Effector memory CD4-positive, alpha-beta T cell (primary cell): ENCODE results near the gene CREB5.

Experiments
- DNase-seq, 3 donors: peaks; one replicate each; pipeline ENCODE4 v3.0.0-alpha.2; 2020
- H3K27ac ChIP-seq: 2 replicates; pipeline ENCODE4 v1.7.0; 2013; ENCODE audit warnings: mild to moderate bottlenecking, low read length, moderate library complexity; ENCODE audit not compliant: insufficient read depth, poor library complexity, severe bottlenecking
- H3K27me3 ChIP-seq: replicated peaks from 2 replicates; pipeline ENCODE4 v1.7.0; 2013; ENCODE audit warnings: mild to moderate bottlenecking, low read length; ENCODE audit not compliant: insufficient read depth, control insufficient read depth, poor library complexity, severe bottlenecking
- H3K36me3 ChIP-seq: 2 replicates; pipeline ENCODE4 v1.7.0; 2013; ENCODE audit warnings: mild to moderate bottlenecking, low read length, moderate library complexity; ENCODE audit not compliant: control insufficient read depth, insufficient read depth
- H3K4me1 ChIP-seq: 2 replicates; pipeline ENCODE4 v1.7.0; 2013; ENCODE audit warnings: low read length, mild to moderate bottlenecking; ENCODE audit not compliant: control insufficient read depth, insufficient read depth, poor library complexity, severe bottlenecking
- H3K4me3 ChIP-seq: 2 replicates; pipeline ENCODE4 v1.7.0; 2013; ENCODE audit warnings: low read length, low read depth, mild to moderate bottlenecking; ENCODE audit not compliant: insufficient read depth, poor library complexity, severe bottlenecking
- H3K9me3 ChIP-seq: 2 replicates; pipeline ENCODE4 v1.7.0; 2013; ENCODE audit warnings: mild to moderate bottlenecking, low read length, moderate library complexity; ENCODE audit not compliant: control insufficient read depth

The CREB5 gene

GRCh38 chr7:28484606-28484935 is 72.3 kb downstream of the CREB5 start:
- H3K4me1 ChIP-seq: no peaks in the 10 kb centered on the region
- no peak overlapping the region for H3K4me3 ChIP-seq
- no peak for DNase-seq
- no peaks in the 10 kb centered on the region for H3K9me3 ChIP-seq
- H3K27me3 ChIP-seq: no peaks in the 10 kb centered on the region
- H3K36me3 ChIP-seq: no peaks in the 10 kb centered on the region
- H3K27ac ChIP-seq: no peak overlapping the region

GRCh38 chr7:28487487-28487886 is 75.2 kb downstream of the CREB5 start:
- Histone ChIP-seq H3K4me1 (no peaks in the 10 kb centered on the region), H3K36me3 (no peaks in the 10 kb centered on the region)

GRCh38 chr7:28488061-28488791 is 75.9 kb downstream of the CREB5 start:
- Histone ChIP-seq H3K4me1 (no peaks in the 10 kb centered on the region), H3K27me3 (peaks cover 2% of the 10 kb centered on the region), H3K4me3 (no peak overlapping the region), H3K9me3 (no peaks in the 10 kb centered on the region), H3K36me3 (no peaks in the 10 kb centered on the region), H3K27ac (no peak overlapping the region)
- DNase-seq: no peak

More at GRCh38 chr7:28487487-28487886, 75.2 kb downstream of the CREB5 start:
- no peak for DNase-seq
- no peaks in the 10 kb centered on the region for H3K9me3 ChIP-seq
- peaks cover 2% of the 10 kb centered on the region for H3K27me3 ChIP-seq
- no peak overlapping the region for H3K4me3 ChIP-seq
- H3K27ac ChIP-seq: no peak overlapping the region

- Histone ChIP-seq H3K4me1 (no peaks in the 10 kb centered on the region), H3K9me3 (no peaks in the 10 kb centered on the region), H3K27ac (no peak overlapping the region), H3K36me3 (no peaks in the 10 kb centered on the region), H3K27me3 (peaks cover 2% of the 10 kb centered on the region), H3K4me3 (no peak overlapping the region)
- no peak for DNase-seq
Observed at GRCh38 chr7:28490831-28491230, 78.5 kb downstream of the CREB5 start.

- no peak overlapping the region for H3K27ac ChIP-seq
- H3K9me3 ChIP-seq: no peaks in the 10 kb centered on the region
- no peak for DNase-seq
- H3K4me3 ChIP-seq: no peak overlapping the region
- H3K27me3 ChIP-seq: peaks cover 2% of the 10 kb centered on the region
- H3K36me3 ChIP-seq: no peaks in the 10 kb centered on the region
- no peaks in the 10 kb centered on the region for H3K4me1 ChIP-seq
Observed at GRCh38 chr7:28493477-28493876, 81.2 kb downstream of the CREB5 start.

DNA sequence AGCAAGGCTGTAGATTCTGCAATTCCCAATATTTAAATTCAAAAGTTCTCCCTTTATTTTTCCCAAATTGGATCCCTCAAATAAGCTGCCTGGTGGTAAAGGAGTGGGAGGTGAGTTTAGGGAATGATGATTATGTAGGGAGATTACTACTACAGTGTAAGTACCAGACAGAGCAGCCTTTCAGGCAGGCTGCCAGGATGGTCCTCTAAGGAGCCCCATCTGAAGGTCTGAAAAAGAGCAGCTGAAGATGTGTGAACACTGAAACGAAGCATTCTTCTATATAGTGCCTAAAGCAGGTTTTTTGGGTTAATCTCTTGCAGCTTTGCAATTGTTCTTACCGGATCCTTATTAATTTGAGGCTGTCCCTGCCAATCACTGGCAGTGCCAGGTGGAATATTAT is 84.7 kb downstream of the CREB5 start:
- DNase-seq: no peak
- Histone ChIP-seq H3K36me3 (no peaks in the 10 kb centered on the region), H3K27me3 (no peaks in the 10 kb centered on the region), H3K4me3 (no peak overlapping the region), H3K9me3 (no peaks in the 10 kb centered on the region), H3K4me1 (no peaks in the 10 kb centered on the region), H3K27ac (no peak overlapping the region)

GRCh38 chr7:28498636-28499035 is 86.3 kb downstream of the CREB5 start:
- DNase-seq: no peak
- Histone ChIP-seq H3K27me3 (no peaks in the 10 kb centered on the region), H3K27ac (no peak overlapping the region), H3K9me3 (no peaks in the 10 kb centered on the region), H3K36me3 (no peaks in the 10 kb centered on the region), H3K4me1 (no peaks in the 10 kb centered on the region), H3K4me3 (no peak overlapping the region)

DNA sequence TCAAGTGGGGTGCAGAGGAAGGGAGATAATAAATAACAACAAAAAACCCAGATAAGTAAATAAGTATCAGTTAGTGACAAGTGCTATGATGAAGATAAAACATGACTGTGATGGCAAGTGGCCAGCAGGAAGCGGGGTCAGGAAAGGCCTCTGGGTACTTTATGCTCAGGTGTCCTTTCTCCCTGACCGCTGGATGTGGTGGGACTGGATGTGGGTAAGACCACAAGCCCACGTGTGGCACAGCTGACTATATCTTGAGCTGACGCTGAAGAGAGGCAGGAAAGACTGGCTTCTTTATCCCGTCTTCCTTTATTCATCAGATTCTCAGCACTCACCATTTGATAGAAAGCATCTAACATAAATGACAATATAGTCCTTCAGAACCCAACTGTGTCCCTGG is 87.8 kb downstream of the CREB5 start:
- H3K27me3 ChIP-seq: no peaks in the 10 kb centered on the region
- no peaks in the 10 kb centered on the region for H3K4me1 ChIP-seq
- DNase-seq: no peak
- no peaks in the 10 kb centered on the region for H3K36me3 ChIP-seq
- H3K4me3 ChIP-seq: no peak overlapping the region
- H3K27ac ChIP-seq: no peak overlapping the region
- H3K9me3 ChIP-seq: no peaks in the 10 kb centered on the region

DNA sequence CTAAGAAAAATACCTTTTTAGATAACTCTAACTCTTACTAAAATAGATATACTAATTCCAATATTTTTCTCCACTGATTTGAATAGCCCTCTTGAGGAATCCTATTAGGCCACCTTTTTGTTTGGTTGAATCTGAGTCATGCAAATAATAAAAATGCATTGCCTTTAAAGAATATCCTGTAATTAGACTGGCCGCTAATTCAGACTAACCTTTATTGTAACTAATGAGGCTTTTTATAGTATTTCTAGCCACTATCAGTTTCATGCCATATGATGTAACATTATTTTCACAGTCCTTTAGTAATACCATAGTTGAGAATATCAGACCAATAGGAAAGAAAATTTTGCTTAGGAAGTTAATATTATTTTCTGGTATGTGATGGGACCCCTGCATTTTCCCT is 90.1 kb downstream of the CREB5 start:
- no peak for DNase-seq
- Histone ChIP-seq H3K4me1 (no peaks in the 10 kb centered on the region), H3K27ac (no peak overlapping the region), H3K27me3 (no peaks in the 10 kb centered on the region), H3K36me3 (no peaks in the 10 kb centered on the region), H3K4me3 (no peak overlapping the region), H3K9me3 (no peaks in the 10 kb centered on the region)

GRCh38 chr7:28503396-28503795 is 91.1 kb downstream of the CREB5 start:
- Histone ChIP-seq H3K27me3 (no peaks in the 10 kb centered on the region), H3K27ac (no peak overlapping the region), H3K9me3 (no peaks in the 10 kb centered on the region), H3K4me1 (no peaks in the 10 kb centered on the region), H3K36me3 (no peaks in the 10 kb centered on the region), H3K4me3 (no peak overlapping the region)
- DNase-seq: no peak
